HG03575 (cell line): ENCODE measurements around the gene SNRNP40.

ENCODE experiments used
- ATAC-seq: cut with Tn5 transposase; IDR thresholded peaks from one replicate; pipeline ENCODE4 v1.9.1; 2021; ENCODE audit not compliant: unreplicated experiment, insufficient number of reproducible peaks, low FRiP score; ENCODE audit errors: extremely low read depth

The SNRNP40 gene

DNA sequence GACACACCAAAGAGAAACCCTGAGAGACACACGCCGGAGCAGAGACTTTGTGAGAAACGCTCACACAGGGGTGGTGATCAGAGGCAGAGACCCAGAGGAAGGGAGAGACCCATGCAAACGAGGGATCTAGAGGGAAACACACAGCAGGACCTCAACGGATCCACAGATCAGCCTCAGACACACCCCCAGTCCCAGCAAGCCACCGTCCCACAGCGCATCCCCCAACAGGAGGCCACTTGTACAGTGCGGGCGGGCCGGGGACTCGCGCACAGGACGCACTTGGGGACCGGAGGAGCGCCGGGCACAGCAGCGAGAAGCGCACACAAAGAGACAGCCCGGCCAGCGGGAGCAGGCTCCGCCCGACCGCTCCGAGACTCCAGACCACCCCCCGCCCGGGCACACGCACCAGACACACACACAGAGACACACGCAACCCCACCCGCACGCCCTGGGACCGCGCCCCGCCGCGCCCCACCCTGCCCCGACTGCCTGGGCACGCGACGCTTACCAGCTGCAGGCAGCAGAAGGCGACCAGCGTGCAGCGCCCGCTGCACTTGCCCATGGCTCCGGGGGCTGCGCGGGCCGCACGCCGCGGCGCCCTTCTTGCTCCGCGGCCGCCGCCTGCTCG is 57.5 kb downstream of the SNRNP40 start:
- no peak for ATAC-seq

DNA sequence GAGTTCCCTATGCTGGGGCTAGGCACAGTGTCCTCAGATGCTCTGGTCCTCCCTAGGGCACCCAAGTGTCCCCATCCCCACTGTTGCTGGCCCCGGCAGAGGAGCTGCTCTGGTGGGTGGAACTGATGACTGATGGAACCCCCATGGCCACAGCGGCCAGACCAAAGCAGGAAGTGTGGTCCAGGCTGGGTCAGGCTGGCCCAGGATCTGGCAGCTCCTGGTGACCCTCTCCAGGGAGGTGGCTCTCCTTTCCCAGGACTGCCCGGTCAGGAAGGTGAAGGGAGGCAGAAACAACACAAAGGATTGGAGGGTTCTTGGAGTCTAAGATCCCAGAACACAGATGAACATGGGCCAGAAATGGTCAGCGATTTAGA is 58.0 kb downstream of the SNRNP40 start:
- no peak for ATAC-seq

DNA sequence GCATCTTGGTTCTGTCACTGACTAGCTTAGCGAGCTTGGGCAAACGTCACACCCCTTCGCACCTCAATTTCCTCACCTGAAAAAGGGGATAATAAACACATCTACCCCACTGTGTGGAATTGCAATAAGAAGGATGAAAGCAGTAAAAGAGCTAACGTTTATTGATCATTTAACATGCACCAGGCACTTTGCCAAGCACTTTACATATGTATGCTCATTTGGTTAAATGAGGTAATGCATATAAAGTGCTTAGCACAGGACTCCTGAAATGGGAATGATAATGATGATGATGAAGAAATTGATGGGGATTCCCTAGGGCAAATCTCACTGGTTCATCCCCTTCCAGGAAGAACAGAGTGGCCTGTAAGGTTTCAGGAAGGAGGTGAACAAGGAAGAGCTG is 61.7 kb downstream of the SNRNP40 start:
- no peak for ATAC-seq

DNA sequence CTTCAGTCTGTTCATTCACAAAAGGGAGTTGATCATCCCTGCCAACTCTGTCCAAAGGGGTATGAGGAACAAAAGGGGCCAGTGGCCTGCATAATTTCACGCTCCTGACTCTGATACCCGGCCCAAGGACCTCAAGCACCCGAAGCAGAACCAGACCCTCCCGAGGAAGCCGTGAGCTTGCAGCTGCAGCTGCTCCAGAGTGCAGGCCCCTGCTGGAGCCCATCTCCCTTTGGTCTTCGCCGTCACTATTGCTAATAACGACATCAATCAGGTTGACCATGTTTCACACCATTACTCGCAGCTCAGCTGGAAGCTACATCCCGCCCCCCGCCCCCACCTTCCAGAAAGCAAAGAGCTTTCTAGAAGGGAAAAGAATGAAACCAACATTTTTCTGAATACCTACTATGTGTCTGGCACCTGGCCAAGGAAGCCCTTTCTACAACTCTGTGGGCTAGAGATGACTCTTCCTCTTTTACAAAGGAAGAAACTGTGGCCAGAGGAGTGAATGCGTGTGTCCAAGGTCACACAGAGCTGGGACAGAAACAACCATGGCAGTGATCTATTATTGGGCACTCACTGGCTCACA is 62.4 kb downstream of the SNRNP40 start:
- no peak for ATAC-seq

DNA sequence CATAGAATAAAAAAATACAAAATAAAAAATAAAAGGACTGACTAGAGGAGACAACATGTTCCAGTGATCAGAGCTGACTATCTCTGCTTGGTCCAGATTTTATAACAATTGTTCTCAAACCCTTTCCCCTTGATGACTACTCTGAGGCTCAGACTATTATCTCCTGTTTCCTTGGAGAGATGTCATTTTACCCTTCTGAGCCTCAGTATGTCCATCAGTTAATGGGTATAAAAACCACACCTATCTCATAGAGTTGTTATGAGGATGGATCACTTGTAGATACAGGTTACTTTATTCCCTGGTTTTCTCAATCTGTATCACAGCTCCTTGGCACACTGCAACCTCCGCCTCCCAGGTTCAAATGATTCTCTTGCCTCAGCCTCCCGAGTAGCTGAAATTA is 63.9 kb downstream of the SNRNP40 start:
- ATAC-seq: no peak

DNA sequence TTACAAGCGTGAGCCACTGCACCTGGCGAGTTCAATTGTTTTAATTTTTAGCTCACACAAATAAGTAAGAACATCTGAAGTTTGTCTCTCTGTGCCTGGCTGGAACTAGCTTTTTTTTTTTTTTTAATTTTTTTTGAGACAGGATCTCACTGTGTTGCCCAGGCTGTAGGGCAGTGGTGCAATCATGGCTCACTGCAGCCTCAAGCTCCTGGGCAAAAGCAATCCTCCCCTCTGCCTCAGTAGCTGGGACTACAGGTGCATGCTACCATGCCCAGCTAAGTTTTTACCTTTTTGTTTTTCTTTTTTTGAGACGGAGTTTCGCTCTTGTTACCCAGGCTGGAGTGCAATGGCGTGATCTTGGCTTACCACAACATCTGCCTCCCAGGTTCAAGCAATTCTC is 64.8 kb downstream of the SNRNP40 start:
- ATAC-seq: no peak

DNA sequence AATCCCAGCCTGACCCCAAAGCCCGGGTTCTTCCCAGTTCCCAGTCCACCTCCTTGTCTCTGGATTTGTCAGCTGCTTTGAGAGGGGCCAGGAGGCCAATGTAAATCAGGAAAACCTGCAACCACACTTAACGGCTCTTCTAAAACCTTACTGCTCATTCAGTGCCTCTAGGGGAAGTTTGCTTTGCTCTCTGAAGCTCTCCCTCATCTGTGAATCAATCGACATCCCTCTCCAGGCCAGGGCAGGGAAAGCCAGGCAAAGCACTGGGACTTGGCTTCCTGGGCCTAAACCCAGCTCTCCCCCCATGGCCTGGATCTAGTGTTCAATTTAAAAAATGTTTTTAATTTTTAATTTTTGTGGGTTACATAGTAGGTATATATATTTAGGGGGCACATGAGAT is 66.2 kb downstream of the SNRNP40 start:
- ATAC-seq: no peak

DNA sequence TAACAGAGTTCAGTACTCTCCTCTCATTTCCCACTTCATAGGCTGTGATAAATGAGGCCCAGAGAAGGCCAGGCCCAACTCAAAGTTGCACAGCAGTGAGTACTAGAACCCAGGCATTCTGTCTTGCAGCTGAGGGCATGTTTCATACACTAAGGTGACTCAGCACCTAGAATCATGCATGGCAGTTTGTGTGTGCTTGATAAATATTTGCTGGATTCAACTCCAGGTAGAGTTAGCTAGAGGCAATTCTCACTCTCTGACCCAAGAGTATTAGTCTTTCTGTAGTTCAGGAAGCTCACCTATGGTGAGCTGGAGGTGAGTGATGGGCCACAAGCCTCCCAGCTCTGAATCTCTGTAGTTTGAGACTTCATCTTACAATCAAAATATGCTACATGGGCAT is 67.6 kb downstream of the SNRNP40 start:
- no peak for ATAC-seq

DNA sequence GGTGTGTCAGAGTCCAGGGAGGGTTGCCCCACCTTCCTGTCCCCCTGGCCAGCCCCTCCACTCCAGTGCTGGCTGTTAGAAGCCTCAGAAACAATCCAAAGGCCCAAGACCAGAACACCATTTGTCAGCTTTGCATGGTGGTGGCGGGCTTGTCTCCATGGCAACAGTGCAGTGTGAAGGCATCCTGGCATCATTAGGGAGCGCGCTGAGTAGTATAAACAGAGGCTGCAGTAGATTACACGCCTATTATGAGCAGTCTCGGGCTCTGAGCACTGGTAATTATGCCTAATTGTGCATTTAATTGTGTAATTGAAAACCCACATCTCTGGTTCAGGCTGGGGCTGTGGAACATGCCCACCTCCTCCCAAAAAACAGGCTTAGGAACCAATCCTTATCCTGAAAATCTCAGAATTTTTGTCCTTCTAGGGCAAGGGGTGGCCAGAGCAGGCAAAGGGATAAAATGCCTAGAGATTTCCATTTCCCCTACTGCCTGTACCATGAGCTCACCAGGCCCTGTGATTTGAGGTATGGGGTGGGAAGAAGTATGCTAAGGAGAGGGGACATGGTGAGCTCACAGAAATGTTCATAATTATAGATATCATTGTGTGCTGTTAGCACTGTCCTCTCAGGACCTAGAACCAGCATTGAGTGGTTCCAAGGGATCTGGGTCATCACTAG is 68.6 kb downstream of the SNRNP40 start:
- ATAC-seq: no peak

DNA sequence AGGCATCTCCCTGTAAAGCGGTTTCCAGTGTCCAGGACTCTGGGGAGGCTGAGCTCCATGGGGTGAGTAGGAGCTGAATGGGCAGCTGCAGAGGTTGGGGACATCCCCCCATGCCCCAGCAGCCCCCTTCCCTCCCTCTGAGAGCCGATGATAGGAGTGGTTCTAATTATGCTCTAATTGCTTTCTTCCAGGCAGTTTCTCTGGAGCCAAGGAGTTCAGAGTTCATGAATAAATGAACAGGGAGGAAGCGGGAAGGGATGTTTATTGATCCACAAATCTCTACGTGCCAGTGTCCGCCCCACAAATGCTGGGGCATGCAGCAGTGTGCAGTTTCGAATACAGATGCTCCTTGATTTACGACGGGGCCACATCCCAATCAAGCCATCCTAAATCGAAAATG is 72.5 kb downstream of the SNRNP40 start:
- ATAC-seq: no peak

DNA sequence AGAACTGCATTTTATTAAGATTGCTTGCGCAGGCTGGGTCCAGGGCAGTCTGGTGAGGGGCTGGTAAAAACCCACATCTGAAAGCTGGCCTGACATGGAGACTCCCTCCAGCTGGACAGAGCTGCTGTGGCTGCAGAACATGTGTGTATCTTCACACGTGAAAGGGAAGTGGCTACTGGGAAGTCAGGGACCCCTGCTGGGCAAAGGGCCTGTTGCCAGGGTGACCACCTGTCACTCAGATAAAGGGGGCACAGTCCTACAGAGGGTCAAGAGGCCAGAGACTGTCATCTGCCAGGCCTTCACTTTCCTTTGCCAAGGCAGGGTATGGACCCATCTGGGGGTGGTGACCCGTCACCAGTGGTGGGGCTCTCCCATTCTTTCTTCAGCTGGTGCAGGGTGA is 74.4 kb downstream of the SNRNP40 start:
- ATAC-seq: no peak

DNA sequence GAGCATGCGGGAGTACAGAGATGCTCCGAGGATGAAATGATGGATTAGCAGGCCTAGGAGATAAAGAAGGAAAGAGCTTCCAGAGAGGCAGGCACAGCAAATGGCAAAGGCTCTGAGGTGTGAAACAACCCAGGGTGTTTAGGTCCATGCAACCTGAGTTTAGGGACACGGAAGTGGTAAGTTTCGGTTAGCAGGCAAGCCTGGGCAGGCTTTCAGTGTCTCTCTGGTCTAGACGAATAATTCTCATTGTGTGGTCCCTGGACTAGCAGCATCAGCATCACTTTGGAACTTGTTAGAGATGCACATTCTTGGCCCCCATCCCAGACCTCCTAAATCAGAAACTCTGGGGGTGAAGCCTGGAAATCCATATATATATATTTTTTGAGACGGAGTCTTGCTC is 75.5 kb downstream of the SNRNP40 start:
- no peak for ATAC-seq

DNA sequence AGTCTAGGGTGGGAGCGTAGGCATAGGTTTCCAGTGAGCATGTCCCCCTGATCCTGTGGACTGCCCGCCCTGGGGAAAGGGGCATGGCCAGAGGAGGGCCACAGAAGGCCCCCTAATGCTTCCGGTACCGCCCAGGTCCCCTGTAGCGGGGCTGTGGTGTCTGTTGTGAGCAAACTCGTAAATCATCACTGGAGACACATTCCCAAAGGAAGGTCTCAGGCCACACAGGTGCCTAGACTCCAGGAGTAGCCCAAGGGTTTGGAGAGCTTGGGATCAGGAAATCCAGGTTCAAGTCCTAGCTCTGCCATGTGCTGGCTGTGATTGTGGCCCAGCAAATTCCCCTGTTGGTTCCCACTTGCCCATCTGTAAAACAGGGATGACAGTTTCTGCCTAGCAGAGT is 77.1 kb downstream of the SNRNP40 start:
- no peak for ATAC-seq

DNA sequence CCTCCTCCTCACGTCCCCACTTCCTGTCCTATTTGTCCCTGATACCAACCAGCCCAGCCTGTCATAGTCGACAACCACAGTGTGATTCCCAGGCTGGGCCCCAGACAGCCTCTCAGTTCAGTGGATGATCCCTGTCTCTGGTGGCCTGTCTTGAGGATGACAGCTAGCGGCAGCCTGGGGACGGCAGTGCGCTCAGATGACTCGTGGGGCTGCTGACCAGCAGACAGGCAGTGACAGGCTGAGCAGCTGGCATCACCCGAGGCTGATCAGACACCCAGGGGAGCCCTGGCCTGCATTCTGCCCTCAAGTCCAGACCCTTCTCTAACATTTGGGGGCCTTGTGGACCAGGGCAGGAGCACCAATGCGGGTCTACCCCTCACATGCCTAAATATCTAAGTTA is 77.9 kb downstream of the SNRNP40 start:
- ATAC-seq: no peak

DNA sequence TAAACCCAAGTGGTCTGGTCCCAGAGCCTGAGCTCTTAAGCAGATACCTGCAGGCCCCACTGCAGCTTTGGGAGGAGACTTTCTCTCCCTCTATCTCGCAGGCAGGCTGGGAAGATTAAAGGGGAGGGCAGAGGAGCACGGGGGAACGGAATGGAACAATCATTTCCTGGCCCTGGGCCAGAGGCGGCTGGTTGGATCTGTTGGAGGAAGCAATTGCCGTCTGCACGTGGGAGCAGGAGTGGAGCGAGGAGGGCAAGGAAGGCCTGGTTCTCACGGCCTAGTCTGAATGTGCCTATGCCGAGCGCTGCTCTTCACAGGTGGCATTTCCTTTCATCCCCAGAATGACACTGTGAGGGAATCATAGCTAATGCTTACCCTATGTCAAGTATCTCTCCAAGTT is 80.6 kb downstream of the SNRNP40 start:
- ATAC-seq: no peak

DNA sequence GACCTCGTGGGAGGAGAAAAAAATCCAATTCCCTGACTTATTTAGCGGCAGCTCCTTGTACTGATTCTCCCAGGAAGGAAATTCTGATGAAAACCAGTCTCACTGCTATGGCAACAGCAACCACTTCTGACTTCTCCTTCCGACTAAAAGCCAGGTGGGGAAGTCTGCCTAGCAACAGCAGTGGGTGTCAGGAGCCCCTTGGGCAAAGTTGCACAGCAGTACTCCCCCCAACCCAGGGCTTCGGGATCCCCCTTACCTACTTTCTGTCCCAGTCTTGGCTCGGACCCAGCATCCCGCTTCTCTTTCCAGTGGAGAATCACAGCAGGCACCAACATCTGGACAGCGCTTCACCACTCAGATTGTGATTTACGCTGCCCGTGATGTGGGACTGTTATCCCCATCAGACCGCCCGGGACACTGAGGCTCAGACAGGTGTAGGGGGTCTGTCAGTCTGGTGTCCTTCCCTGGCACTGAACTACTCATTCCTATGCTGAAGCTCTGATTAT is 81.5 kb downstream of the SNRNP40 start:
- ATAC-seq: no peak

DNA sequence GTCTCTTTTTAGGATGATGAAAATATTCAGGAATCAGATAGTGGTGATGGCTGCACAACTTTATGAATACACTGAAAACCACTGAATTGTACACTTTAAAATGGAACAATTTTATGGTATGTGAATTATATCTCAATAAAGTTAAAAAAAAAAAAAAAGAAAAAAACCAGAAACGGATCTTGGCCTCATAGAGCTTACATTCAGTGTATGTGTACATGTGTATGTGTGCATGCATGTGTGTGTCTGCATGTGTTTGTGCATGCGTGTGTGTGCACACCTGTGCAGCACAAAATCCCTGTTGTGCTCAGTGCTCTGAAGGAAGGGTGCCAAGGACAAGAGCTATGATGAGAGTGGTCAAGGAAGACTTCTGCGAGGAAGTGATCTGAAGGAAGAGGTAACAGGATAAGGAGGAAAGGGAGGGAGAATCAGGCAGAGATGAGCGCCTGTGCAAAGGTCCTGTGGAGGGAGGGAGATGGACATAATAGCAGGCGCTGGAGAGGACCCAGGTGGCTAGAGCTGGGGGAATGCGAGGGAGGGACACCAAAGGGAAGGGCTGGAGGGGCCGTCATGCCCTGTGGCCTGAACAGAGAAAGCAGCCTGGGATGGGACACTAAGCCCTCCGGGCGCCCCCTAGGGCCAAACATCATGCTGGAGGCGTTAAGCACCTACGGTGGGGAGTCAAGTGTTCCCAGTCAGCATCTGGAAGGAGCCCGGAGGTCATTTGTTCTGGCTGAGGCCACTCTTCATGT is 82.1 kb downstream of the SNRNP40 start:
- no peak for ATAC-seq
